HG03280 (cell line): ENCODE measurements around the gene GFER.
"Not testable (repeated sequence)": the region's sequence is repeated elsewhere in the genome, so short reads cannot be mapped to it uniquely, and the experiment has no call there.

Source experiments
- ATAC-seq: cut with Tn5 transposase; IDR thresholded peaks from one replicate; pipeline ENCODE4 v1.9.1; 2021; ENCODE audit warnings: mild to moderate bottlenecking, moderate library complexity; ENCODE audit not compliant: unreplicated experiment

GFER gene

DNA sequence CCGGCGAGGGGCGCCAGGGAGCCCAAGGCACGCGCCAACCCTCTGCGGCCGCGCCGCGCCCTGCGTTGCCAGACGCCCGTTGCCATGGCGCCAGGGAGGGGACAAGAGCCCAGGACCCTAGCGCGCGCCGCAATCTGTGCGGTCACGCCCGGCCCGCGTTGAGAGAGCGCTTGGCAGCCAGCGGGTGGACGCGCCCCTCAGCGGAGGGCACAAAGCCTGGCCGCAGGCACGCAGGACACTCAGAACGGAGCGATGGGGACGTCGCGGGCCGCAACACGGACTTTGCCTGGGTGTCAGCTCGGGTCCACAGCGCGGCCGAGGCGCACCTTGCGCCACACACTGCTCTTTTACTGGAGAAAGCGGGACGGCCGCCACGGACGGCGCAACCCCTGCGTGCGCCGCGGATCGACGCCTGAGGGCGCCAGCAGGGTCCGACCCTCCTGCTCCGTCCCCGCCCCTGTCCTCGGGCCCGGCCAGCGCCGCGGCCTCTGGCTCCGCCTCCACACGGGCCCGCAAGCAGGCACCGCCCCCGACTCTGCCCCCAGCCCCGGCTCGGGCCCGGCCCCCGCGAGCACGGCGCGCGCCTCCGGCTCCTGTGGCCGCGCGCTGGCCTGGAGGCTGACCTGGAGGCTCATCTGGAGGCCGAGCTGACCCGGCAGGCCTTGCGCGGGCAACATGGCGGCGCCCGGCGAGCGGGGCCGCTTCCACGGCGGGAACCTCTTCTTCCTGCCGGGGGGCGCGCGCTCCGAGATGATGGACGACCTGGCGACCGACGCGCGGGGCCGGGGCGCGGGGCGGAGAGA, at the start of gene GFER:
TSS of gene GFER (plus strand) at position 650 of the 803 bp plus-strand sequence. CDS start at position 676, 26 bp downstream.
- peak; percentile 79 for ATAC-seq

DNA sequence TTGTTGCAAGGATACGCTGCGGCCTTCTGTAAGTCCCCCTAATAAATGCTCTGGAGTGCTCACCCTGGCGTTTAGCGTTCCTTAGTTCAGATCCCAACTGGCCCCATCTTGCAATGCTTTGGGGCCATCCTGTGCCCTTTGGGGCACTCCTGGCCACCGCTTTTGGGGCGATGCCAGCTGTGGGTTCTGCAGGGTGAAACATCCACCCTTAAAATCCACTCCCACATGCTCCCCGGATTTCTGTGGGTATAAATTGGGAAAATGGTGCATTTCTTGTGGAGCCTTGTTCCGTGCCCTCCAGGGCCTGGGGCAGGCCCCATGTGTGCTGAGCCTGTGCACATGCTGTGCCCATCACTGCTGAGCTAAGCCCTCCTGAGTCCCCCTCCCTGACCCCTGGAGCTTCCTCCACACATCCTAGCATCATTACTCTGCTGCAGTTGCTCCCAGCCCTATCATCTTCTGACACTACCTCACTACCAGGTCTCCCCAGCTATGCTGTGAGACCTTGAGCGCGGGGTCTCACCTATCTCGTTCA, 47.0 kb upstream of the GFER start:
- ATAC-seq, result no peak

DNA sequence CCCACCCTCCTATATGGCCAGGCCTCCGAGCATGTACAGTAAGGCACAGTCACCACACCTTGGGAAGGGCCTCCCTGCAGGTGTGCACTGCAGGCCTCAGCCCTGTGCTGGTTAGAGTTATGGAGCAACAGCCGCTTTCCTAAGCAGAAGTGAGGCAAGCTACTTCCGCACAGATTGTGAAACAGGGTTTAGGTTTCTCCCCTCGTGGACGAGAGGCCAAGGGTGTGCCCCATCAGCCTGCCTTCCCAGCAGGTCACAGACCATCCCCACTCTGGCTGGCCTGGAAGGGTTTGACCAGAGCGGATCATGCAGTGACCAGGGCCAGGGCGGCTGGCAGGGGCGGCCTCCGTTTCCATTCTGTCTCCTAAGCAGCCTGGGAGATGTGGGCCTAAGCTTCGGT, 45.7 kb upstream of the GFER start:
- no peak for ATAC-seq

DNA sequence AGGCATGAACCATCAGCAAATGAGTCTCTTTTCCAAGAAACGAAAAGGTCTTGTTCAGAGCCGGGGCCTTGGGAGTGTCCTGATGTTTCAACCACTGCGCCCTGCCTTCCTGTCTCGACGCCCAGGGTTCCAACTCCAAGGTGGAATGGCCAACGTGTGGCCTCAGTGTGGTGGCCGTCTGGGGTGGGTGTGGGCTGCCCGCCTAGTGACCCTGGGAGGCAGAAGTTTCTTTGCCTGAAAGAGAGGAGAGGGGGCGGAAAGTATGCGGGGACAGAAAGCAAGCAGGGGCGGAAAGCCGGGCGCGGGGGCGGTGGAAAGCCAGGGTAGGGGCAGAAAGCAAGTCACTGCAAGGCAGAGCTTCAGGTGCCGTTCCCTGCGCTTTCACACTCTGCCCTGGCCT, 45.1 kb upstream of the GFER start:
- no peak for ATAC-seq

DNA sequence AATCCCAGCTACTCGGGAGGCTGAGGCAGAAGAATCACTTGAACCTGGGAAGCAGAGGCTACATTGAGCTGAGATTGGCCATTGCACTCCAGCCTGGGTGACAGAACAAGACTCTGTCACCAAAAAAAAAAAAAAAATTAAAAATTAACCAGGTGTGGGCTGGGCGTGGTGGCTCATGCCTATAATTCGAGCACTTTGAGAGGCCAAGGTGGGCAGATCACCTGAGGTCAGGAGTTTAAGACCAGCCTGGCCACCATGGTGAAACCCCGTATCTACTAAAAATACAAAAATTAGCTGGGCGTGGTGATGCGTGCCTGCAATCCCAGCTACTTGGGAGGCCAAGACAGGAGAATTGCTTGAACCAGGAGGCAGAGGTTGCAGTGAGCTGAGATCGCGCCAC, 44.2 kb upstream of the GFER start:
- not testable (repeated sequence) for ATAC-seq

DNA sequence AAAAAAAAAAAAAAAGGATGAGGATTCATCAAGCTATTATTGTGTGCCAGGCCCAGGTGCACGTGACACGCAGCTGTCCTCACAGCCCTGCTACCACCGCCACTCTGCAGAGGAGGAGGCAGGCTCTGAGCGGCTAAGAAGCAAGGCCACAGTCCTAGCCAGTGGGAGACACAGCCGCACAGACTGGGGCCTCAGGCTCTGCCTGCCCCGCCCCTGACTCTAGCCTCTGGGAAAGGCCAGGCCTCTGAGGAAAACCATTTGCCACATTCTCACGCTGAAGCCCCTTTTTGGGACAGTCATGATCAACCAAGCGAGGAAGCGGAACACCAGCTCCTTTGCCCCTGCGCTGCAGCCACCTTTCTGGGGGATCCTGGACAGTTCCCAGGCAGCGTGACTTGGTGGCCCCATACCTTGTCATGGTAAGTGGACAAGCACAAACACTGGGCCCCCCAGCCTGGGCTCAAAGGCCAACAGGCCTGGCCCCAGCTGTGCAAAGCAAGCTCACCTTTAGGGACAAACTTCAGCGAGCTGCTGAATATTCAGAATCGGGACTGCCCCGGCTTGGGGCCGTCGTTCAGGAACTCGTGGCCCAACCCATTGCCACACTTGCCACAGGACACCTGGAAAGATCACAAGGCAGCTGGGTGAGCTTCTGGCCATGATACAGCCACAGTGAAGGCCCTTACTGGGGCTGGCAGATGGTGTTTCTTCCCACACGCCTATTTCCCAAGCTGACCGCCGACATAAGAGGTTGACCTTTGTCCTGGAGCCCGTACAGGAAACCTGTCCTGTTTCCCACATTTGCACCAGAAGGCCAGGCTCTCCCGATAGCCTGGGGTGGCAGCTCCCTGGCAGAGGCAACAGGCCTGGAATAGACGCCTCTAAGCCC, 43.5 kb upstream of the GFER start:
- no peak for ATAC-seq

DNA sequence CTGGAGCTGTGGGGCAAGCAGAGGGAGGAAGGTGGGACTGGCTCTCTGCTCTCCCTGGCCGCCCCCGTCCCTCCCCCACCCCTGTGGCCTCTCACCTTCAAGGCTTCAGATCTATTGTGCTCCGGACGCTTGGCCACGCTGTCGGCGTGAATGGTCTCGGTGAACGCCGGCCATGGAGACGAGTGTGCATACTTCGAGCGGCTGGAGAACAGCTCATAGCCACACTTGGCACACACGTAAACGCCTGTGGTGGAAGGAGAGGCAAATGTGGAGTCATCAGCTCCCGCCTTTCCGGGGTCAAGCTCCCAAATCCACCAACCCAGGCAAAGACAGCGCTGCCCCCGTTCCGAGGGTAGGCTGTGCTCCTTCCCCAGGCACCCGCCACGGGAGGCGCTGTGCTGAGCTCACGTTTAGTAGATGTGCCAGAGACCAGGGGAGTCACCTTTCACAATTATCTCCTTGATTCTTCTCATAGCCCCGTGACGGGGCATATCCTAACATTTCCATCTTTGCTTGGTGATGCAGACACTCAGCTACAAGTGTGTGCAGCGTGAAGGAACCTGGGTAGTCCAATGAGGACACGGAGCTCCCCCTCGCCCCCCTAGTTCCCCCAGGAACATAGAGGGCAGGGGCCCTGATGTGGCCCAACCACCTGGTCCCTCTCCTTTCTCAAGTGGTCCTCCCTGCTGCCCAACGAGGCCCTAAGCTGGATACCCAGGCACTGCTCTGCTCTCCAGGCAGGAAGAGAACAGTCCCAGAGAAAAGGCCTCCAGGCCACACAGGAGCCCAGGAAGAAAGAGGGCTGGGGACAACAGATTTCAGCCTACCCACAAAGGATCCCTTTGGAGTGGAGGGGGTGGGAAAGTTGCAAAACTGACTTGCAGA, 42.6 kb upstream of the GFER start:
- no peak for ATAC-seq

DNA sequence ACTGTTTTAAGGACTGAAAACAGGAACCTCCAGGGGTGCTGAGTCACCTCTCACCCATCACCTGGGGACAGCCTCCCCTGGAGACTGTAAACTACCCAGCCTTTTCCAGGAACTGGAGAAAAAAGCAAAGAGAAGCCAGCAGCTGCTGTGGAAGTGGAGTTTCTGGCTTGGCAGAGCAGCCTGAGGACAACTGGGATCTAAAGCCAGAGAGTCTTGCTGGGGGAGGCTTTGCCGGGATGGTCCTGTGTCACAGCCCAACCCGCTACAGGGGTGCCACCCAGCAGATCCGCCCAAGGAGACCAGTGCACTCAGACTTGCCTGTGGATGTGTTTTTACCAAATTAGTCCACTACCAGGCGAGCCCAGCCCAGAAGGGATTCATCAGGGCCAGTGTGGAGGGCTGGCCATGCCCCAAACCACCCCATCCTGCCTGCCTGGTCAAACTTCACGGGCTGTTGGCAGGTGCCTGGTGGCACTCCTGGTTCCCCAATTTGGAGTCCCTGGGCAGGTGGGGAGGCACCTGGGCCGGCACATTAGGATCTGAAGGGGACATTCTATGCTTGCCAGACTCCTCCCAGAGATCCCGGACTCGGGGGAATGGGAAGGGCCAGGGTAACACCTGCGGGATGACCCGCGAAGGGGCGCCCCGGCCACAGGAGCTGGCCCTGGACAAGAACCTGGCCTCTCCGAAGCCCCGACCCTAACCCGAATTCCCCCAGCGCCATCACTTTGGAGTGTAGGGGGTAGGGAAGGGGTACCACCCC, 41.8 kb upstream of the GFER start:
- no peak for ATAC-seq

DNA sequence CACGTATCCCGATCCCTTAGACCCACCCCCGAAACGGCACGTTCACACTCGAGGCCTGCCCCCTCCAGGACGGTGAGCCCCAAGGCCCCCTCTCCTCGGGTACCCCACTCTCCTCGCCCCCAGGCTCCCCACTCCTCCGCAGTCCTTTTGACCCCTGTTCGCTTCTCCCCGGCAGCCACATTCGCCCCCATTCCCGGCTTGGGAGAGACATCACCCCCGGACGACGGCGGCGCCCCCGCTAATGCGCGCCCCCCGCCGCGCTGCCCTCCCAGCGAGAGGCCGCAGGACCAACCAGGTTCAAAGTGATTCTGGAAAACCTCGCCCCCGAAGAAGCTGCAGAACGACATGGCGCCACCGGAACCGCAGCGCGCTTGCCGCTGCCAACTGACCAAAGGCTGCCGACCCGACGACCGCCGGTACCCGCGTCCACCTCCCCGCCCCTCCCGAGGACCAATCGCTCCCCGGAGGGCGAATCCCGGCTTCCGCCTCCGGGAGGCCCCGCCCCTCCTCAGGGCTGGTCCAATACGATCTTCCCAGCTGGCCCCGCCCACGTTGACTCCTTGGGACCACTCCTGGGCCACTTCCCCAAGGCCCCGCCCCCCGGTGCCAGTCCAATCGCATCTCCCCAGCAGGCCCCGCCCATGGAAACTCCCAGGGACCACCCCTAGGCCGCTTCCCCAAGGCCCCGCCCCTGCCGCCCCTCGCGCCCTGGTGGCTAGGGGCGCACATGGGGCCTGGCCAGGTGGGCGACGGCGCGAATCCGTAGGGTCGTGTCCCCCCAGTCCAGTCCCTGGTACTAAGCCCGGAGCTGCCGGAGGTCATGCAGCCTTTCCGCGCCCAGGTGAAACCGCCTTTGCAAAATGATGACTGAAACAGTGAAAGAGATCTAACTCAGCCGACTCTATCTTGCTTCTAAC, 40.9 kb upstream of the GFER start, which contains the start of gene MSRB1:
TSS of gene MSRB1 (minus strand) at position 390 of the 917 bp plus-strand sequence. CDS start at position 347, 43 bp downstream.
- peak; percentile 96 for ATAC-seq

DNA sequence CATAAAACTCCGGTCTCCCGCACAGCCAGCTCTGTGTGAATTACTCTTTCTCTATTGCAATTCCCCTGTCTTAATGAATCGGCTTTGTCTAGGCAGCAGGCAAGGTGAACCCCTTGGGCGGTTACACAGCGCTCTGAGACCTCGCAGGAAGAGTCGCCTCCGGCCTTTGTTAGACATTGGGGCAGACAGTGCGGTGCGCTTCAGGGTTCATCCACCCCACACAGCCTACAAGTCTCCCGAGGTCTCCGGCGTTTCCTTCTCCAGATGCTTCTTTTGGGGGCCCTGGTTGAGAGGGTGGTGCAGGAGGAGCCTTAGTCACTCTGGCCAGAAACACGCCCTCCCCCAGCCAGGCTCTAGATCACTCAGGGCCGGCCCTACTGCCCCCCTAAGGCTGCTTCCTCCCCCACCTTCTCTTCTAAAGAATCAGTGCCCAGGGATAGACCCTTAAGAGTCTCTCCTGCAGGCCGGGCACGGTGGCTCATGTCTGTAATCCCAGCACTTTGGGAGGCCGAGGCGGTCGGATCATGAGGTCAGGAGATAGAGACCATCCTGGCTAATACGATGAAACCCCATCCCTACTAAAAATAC, 39.3 kb upstream of the GFER start:
- ATAC-seq, result no peak

DNA sequence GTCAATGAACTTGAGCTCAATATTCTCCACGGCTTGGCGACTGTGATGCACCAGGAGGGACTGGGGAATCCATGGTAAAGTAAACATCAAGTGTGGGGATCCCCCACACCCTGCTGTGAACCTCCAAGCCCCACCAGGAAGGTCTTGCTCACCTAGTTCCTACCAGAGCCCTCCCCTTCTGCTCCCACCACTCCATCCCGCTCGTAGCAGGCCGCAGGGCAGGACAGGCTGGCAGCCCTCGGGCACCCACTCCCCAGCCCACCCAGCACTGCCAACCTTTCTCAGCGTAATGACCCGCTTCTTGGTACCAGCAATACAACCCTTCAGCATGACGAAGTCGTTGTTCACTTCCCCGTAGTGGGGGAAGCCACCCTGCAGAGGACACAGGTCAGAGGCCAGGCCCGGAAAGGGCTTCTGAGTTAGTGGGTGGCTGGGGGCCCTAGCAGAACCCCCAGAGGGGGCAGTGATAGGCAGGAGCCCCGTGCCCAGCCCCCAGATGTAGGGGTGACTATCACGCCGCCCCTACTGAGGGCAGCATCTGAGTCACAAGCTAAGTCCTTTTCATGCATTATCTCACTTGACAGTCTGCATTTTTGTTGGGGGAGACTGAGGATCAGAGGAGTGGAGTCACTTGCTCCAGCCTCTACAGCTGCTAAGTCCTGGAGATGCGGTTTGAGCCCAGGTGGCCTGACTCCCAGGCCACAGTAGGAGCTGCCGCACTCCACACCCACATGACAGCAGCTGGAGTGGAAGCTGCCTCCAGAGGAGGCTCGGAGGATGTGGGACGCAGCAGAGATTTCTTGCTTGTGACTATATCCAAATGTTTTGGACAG, 38.2 kb upstream of the GFER start:
- ATAC-seq, result no peak

DNA sequence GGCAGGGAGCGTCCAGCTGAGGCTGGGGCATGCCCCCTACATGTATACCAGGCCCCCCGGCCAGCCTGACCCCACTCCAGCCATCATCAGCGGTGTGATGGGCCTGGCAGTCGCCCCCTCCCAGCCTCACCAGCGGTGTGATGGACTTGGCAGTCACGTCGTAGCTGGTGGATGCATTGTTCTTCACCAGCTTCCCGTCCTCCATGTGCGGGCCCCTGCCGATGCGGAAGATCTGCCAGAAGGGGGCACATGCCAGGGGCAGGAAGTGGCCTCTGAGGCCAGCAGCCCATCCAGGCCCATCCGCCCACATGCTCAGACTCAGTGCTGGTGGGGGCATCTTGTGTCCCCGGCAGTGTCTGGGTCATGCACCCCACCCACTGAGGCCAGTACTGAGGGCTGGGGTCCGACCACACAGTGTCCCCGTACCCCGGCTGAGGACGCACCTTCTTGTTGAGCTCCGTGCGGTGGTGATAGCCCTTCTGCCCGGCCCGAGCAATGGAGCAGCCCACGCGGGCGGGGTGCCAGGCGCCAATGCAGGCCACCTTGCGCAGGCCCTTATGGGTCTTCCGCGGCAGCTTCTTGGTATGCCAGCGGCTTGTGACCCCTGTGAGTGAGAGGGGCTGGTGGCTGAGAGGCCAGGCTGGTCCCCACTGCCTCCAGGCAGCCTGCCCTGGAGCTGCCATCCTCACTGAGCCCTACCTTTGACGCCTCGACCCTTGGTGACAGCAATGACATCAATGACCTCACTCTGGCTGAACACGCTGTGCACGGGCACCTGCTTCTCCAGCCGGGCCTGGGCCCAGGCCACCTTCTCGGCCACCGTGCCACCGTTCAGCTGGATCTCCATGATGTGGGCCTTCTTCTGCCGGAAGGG, 37.3 kb upstream of the GFER start:
- no peak for ATAC-seq

DNA sequence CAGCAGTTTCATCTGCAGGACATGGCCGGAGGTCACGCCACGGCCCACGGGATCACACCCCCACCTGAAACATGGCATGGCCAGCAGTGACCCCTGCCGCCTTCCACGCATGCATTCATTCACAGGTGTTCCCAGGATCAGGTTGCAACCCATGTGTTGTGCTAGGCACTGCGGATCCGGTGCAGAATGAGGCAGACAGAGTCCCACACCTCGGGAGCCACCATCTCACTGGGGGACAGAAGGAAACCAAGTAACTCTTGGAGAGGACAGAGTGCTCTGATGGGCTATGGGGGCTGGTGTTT, 36.7 kb upstream of the GFER start:
- ATAC-seq, result no peak

DNA sequence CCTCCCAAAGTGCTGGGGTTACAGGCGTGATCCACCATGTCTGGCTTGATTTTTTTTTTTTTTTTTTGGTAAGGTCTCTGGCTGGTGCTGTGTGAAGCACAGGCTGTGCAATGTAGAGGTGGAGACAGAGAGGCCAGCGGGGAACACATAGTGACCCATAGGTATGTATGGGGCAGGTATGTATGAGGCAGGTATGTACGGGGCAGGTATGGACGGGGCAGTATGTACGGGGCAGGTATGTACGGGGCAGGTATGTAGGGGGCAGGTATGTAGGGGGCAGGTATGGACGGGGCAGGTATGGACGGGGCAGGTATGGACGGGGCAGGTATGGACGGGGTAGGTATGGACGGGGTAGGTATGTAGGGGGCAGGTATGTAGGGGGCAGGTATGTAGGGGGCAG, 34.5 kb upstream of the GFER start:
- no peak for ATAC-seq

DNA sequence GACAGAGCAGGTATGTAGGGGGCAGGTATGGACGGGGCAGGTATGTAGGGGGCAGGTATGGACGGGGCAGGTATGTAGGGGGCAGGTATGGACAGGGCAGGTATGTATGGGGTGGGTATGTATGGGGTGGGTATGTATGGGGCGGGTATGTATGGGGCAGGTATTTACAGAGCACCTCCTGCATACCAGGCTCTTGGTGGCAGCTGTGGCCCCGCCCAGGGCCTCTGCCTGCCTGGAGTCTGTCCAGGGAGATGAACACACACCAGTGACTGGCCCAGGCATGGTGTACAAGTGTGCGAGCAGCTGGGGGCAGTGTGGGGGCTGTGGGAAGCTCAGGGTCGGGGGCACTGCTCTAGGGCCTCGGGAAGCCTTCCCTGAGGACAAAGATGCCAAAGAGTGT, 33.9 kb upstream of the GFER start:
- no peak for ATAC-seq

DNA sequence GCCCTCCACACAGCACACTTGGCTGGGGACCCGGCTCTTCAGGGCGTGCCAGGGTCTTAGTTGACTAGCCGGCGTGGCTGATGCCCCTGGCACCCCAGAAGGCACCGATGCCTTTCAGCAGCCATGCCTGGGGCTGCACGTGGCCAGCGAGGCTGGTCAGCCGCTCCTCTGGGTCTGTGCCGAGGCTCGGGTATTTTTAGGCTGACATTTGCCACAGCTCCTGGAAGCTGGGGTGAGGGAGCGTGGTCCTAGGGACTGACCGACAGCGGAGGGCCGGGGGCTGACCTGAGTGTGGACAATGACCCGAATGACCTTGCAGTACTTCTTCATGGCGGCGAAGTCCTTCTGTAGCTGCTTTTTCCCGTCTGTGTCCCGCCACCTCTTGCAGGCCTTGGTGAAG, 33.4 kb upstream of the GFER start:
- ATAC-seq, result no peak

DNA sequence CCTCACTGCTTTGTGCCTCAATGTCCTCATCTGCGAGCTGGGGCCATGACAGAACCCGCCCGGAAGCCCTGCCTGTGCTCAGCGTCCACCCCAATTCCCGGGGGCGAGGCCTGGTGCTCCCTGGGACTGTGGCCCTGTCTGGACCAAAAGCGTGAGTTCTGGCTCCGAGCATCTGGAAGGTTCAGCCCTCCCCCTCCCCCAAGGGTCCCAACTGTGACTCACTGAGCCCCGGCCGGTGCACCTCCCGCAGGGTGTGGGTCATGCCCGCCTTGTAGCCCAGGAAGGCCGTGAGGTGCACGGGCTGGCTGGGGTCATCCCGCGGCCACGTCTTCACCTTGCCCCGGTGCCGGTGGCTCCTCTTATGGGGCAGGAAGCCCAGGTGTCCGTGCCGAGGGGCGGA, 30.3 kb upstream of the GFER start:
- no peak for ATAC-seq
